NT2/D1 (cell line): Measurements from ENCODE around the gene ITGA7.
"Not testable (repeated sequence)": the region's sequence is repeated elsewhere in the genome, so short reads cannot be mapped to it uniquely, and the experiment has no call there.

ENCODE experiments used
- DNase-seq: peaks from one replicate; pipeline ENCODE4 v3.0.0-alpha.2; 2011; ENCODE audit warnings: low read depth, low spot score
- H3K27me3 ChIP-seq: 2 replicates; pipeline ENCODE4 v1.6.0; 2011; ENCODE audit warnings: mild to moderate bottlenecking; ENCODE audit not compliant: insufficient read length, insufficient read depth
- H3K36me3 ChIP-seq: 2 replicates; pipeline ENCODE4 v1.6.1; 2011; ENCODE audit warnings: mild to moderate bottlenecking, low read length, mixed read lengths; ENCODE audit not compliant: insufficient read depth, insufficient read length
- H3K4me1 ChIP-seq: 2 replicates; pipeline ENCODE4 v1.5.1; 2011; ENCODE audit not compliant: insufficient read depth, insufficient read length
- H3K4me3 ChIP-seq: 2 replicates; pipeline ENCODE4 v1.5.1; 2011; ENCODE audit warnings: low read depth; ENCODE audit not compliant: insufficient read length
- H3K9ac ChIP-seq: 2 replicates; pipeline ENCODE4 v1.6.0; 2011; ENCODE audit warnings: low read depth; ENCODE audit not compliant: insufficient read length
- H3K9me3 ChIP-seq: 2 replicates; pipeline ENCODE4 v1.5.1; 2011; ENCODE audit warnings: mild to moderate bottlenecking, low read length; ENCODE audit not compliant: insufficient read depth
- SUZ12 ChIP-seq: IDR thresholded peaks from 2 replicates; pipeline ENCODE4 v1.6.1; 2011; ENCODE audit not compliant: insufficient read length, insufficient read depth; ENCODE audit errors: extremely low read depth
- YY1 ChIP-seq: IDR thresholded peaks from 2 replicates; pipeline ENCODE4 v1.6.1; 2011; ENCODE audit not compliant: insufficient read length, insufficient read depth
- ZNF274 ChIP-seq: IDR thresholded peaks from 2 replicates; pipeline ENCODE4 v1.6.1; 2011; ENCODE audit warnings: mild to moderate bottlenecking, low read depth, low read length

ITGA7 gene

GRCh38 chr12:55654511-55655214, 53.0 kb downstream of the ITGA7 start:
- Histone ChIP-seq H3K9ac (no peak overlapping the region), H3K27me3 (peaks cover 9% of the 10 kb centered on the region), H3K36me3 (no peaks in the 10 kb centered on the region), H3K4me1 (no peaks in the 10 kb centered on the region), H3K9me3 (peaks cover 26% of the 10 kb centered on the region; the same call in 1 of the 2 replicates), H3K4me3 (no peak overlapping the region)
- no peak for TF ChIP-seq SUZ12
- no peak for TF ChIP-seq YY1
- no peak for TF ChIP-seq ZNF274
- DNase-seq, result no peak

- DNase-seq, result no peak
- Histone ChIP-seq H3K36me3 (no peaks in the 10 kb centered on the region), H3K4me1 (no peaks in the 10 kb centered on the region), H3K27me3 (peaks cover 9% of the 10 kb centered on the region), H3K9me3 (peaks cover 35% of the 10 kb centered on the region; the same call in 1 of the 2 replicates), H3K9ac (no peak overlapping the region), H3K4me3 (no peak overlapping the region)
- no peak for TF ChIP-seq SUZ12
- no peak for TF ChIP-seq YY1
- no peak for TF ChIP-seq ZNF274
Observed at GRCh38 chr12:55653031-55653430, 54.7 kb downstream of the ITGA7 start.

GRCh38 chr12:55652352-55652751, 55.4 kb downstream of the ITGA7 start:
- no peak overlapping the region for H3K9ac ChIP-seq
- peaks cover 35% of the 10 kb centered on the region; the same call in 1 of the 2 replicates for H3K9me3 ChIP-seq
- H3K4me3 ChIP-seq, result no peak overlapping the region
- peaks cover 4% of the 10 kb centered on the region for H3K27me3 ChIP-seq
- no peaks in the 10 kb centered on the region for H3K36me3 ChIP-seq
- no peaks in the 10 kb centered on the region for H3K4me1 ChIP-seq
- DNase-seq, result no peak
- no peak for TF ChIP-seq YY1
- no peak for TF ChIP-seq SUZ12

GRCh38 chr12:55651299-55651683, 56.4 kb downstream of the ITGA7 start:
- no peak overlapping the region for H3K4me3 ChIP-seq
- H3K36me3 ChIP-seq, result no peaks in the 10 kb centered on the region
- no peaks in the 10 kb centered on the region for H3K27me3 ChIP-seq
- no peaks in the 10 kb centered on the region for H3K4me1 ChIP-seq
- H3K9ac ChIP-seq, result no peak overlapping the region
- DNase-seq, result peak; percentile 25
- peaks cover 35% of the 10 kb centered on the region; the same call in 1 of the 2 replicates for H3K9me3 ChIP-seq
- TF ChIP-seq YY1 (no peak), ZNF274 (no peak), SUZ12 (no peak)

GRCh38 chr12:55650620-55651298, 56.9 kb downstream of the ITGA7 start:
- not testable (repeated sequence) for H3K4me3 ChIP-seq, DNase-seq

GRCh38 chr12:55647027-55647426, 60.7 kb downstream of the ITGA7 start:
- H3K4me1 ChIP-seq, result no peaks in the 10 kb centered on the region
- no peaks in the 10 kb centered on the region for H3K36me3 ChIP-seq
- no peaks in the 10 kb centered on the region for H3K27me3 ChIP-seq
- peaks cover 21% of the 10 kb centered on the region; the same call in 1 of the 2 replicates for H3K9me3 ChIP-seq
- no peak overlapping the region for H3K9ac ChIP-seq
- no peak overlapping the region for H3K4me3 ChIP-seq
- no peak for DNase-seq
- no peak for TF ChIP-seq SUZ12
- TF ChIP-seq YY1, result no peak
- no peak for TF ChIP-seq ZNF274

More at GRCh38 chr12:55650620-55651298, 56.9 kb downstream of the ITGA7 start:
- H3K9ac ChIP-seq, H3K36me3 ChIP-seq, H3K27me3 ChIP-seq, H3K4me1 ChIP-seq: not testable (repeated sequence)
- H3K9me3 ChIP-seq, result peaks cover 39% of the 10 kb centered on the region; the same call in 1 of the 2 replicates

- Histone ChIP-seq H3K4me3 (no peak overlapping the region), H3K9me3 (peaks cover 12% of the 10 kb centered on the region; the same call in 1 of the 2 replicates), H3K36me3 (no peaks in the 10 kb centered on the region), H3K27me3 (no peaks in the 10 kb centered on the region), H3K9ac (no peak overlapping the region), H3K4me1 (no peaks in the 10 kb centered on the region)
- no peak for TF ChIP-seq YY1
- no peak for TF ChIP-seq ZNF274
- TF ChIP-seq SUZ12, result no peak
- no peak for DNase-seq
Observed at GRCh38 chr12:55644591-55644990, 63.1 kb downstream of the ITGA7 start.
